GM18505 (cell line): ENCODE measurements around the gene PAQR9.

Experiments
- ATAC-seq: cut with Tn5 transposase; IDR thresholded peaks from one replicate; pipeline ENCODE4 v1.9.1; 2021; ENCODE audit not compliant: unreplicated experiment
- POLR2A ChIP-seq: IDR thresholded peaks from 4 replicates; pipeline ENCODE4 v1.6.1; 2011; ENCODE audit warnings: borderline replicate concordance; ENCODE audit not compliant: insufficient read depth, insufficient read length; ENCODE audit errors: extremely low read depth

The PAQR9 gene

GRCh38 chr3:142912402-142913172 is 50.9 kb downstream of the PAQR9 start:
- ATAC-seq: no peak
- TF ChIP-seq POLR2A: no peak
